ENCODE measurements around the gene TMTC4. TPM values are rescaled to one million over a fixed set of nuclear protein-coding genes. Genes with fewer than 3 reads are reported as not detected.

TMTC4 gene
- total RNA-seq, 2 experiments from 2014 or later, result 27.1 to 28.4 TPM

- no peak overlapping the region for H3K27ac Mint-ChIP-seq
- CTCF ChIA-PET, result no interaction called here
- no peaks in the 10 kb centered on the region for H3K9me3 Mint-ChIP-seq
- no peaks in the 10 kb centered on the region for H3K27me3 Mint-ChIP-seq
- POLR2A ChIA-PET, result no interaction called here
- peaks cover 31% of the 10 kb centered on the region for H3K4me1 Mint-ChIP-seq
- H3K4me3 Mint-ChIP-seq, result no peak overlapping the region
- no peak for DNase-seq
- peaks cover 65% of the 10 kb centered on the region for H3K36me3 Mint-ChIP-seq (ENCODE audit: low read depth)
Measured at GRCh38 chr13:100660761-100661160, 13.8 kb downstream of the TMTC4 start.

DNA sequence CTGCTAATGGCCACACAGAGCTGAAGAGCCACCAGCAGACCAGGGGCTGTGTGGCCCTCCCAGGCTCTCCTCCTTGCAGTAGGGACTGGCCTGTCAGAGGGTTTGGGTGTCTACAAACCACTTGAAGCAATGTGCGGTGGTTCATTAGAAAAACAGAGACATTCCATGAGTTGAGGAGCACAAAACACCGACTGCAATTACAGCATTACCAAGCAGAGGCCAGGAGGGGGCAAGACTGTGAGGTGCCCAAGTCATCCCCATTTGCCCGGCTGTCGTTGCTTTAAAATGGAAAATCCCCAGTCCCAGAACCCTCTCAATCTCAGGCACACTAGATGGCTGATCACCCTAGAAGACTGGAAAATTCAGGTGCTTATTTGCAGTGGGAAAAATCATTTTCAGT, 15.0 kb downstream of the TMTC4 start:
- ChIA-PET POLR2A (no interaction called here), CTCF (interaction anchor here (1.3 kb wide), 1 partner anchor 15 kb away, joined by 3 read pairs; no protein-coding TSS in a partner anchor)
- no peak for DNase-seq
- peak overlapping the region; percentile 19 for H3K27ac Mint-ChIP-seq
- H3K27me3 Mint-ChIP-seq, result no peaks in the 10 kb centered on the region
- H3K4me3 Mint-ChIP-seq, result no peak overlapping the region
- H3K4me1 Mint-ChIP-seq, result peaks cover 31% of the 10 kb centered on the region
- H3K9me3 Mint-ChIP-seq, result no peaks in the 10 kb centered on the region
- peaks cover 68% of the 10 kb centered on the region for H3K36me3 Mint-ChIP-seq (ENCODE audit: low read depth)

- H3K27ac Mint-ChIP-seq, result peak overlapping the region; percentile 73
- ChIA-PET CTCF (interaction anchor here (1.3 kb wide), 1 partner anchor 17 kb away, joined by 3 read pairs; no protein-coding TSS in a partner anchor), POLR2A (no interaction called here)
- no peaks in the 10 kb centered on the region for H3K9me3 Mint-ChIP-seq
- H3K27me3 Mint-ChIP-seq, result no peaks in the 10 kb centered on the region
- peaks cover 31% of the 10 kb centered on the region for H3K4me1 Mint-ChIP-seq
- DNase-seq, result peak; percentile 32
- no peak overlapping the region for H3K4me3 Mint-ChIP-seq
- H3K36me3 Mint-ChIP-seq (ENCODE audit: low read depth), result peaks cover 66% of the 10 kb centered on the region
Measured at GRCh38 chr13:100658363-100658762, 16.2 kb downstream of the TMTC4 start.

DNA sequence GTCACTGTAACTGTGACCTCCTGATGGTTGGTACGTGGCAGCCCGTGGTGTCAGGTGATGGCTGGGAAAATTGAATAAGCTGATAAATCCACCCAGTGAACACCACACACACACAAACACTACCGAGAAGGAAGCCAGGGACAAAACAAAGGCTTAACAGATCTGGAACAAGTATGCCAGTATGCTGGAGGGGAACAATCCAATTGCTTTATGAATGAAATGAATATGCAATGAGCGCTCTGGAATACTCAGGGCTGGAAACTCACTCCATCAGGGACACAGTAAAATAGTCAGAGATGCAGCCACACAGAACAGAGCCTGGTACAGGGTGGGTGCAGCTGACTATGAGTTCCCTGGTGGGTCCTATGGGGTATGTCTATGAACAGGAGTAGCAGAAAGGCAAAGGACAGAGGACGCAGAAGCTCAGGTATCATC, 16.7 kb downstream of the TMTC4 start:
- no peak for DNase-seq
- POLR2A ChIA-PET, result no interaction called here
- H3K4me1 Mint-ChIP-seq, result peaks cover 31% of the 10 kb centered on the region
- no peak overlapping the region for H3K4me3 Mint-ChIP-seq
- no peaks in the 10 kb centered on the region for H3K27me3 Mint-ChIP-seq
- H3K27ac Mint-ChIP-seq, result peak overlapping the region; percentile 73
- CTCF ChIA-PET, result interaction anchor here (0.9 kb wide), 1 partner anchor 29 kb away, joined by 3 read pairs; no protein-coding TSS in a partner anchor
- H3K36me3 Mint-ChIP-seq (ENCODE audit: low read depth), result peaks cover 67% of the 10 kb centered on the region
- no peaks in the 10 kb centered on the region for H3K9me3 Mint-ChIP-seq

DNA sequence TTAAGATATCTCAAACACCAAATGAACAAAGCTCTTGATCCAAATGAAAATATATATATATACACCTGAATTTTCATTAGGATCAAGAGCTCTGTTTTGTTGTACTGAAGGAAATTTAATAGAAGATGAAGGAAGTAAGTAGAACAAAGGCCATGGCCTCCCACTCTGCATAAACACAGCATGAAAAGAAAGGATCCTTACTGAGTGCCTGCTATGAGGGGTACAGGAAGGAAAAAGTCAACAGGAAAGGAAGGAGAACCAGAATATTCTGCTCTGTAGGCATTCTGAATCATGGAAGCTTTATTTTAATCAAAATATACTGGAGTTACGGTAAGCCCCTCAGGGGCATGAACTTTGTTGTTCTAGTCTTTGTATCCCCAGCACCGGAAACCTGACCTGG, 22.1 kb downstream of the TMTC4 start:
- no peak for DNase-seq
- ChIA-PET POLR2A (no interaction called here), CTCF (interaction anchor here (0.6 kb wide), 1 partner anchor 35 kb away, joined by 3 read pairs; no protein-coding TSS in a partner anchor)
- Mint-ChIP-seq H3K9me3 (no peaks in the 10 kb centered on the region), H3K27me3 (no peaks in the 10 kb centered on the region), H3K4me3 (no peak overlapping the region), H3K27ac (no peak overlapping the region), H3K4me1 (peaks cover 2% of the 10 kb centered on the region), H3K36me3 (ENCODE audit: low read depth) (peaks cover 45% of the 10 kb centered on the region)

DNA sequence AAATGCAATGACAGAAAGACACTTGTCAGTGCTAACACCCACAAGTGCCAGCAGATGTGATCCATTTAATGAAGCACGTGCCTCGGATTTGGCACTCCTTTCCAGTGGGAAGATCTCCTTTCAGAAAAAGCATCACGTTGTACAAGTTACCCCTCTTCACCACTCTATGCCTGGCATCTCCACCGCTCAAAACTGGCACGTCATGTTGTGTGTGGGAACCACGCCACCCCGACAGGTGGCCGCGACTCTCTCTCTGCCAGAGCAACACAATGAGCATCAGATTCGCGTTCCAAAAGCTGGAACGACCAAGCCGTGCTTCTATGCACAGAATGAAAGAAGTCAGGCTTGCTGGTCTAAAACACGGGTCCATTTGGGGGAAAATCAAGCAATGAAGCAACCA, 24.3 kb downstream of the TMTC4 start:
- Mint-ChIP-seq H3K36me3 (ENCODE audit: low read depth) (peaks cover 36% of the 10 kb centered on the region), H3K9me3 (no peaks in the 10 kb centered on the region), H3K4me1 (no peaks in the 10 kb centered on the region), H3K4me3 (no peak overlapping the region), H3K27me3 (no peaks in the 10 kb centered on the region), H3K27ac (no peak overlapping the region)
- ChIA-PET POLR2A (no interaction called here), CTCF (no interaction called here)
- DNase-seq, result no peak

GRCh38 chr13:100648354-100648753, 26.2 kb downstream of the TMTC4 start:
- Mint-ChIP-seq H3K27me3 (no peaks in the 10 kb centered on the region), H3K4me3 (no peak overlapping the region), H3K27ac (no peak overlapping the region), H3K36me3 (ENCODE audit: low read depth) (peaks cover 28% of the 10 kb centered on the region), H3K9me3 (no peaks in the 10 kb centered on the region), H3K4me1 (no peaks in the 10 kb centered on the region)
- POLR2A ChIA-PET, result interaction anchor here (0.8 kb wide), 1 partner anchor 61 kb away, joined by 3 read pairs; no protein-coding TSS in a partner anchor
- CTCF ChIA-PET, result no interaction called here
- no peak for DNase-seq

- Mint-ChIP-seq H3K36me3 (ENCODE audit: low read depth) (peaks cover 19% of the 10 kb centered on the region), H3K27ac (no peak overlapping the region), H3K4me3 (no peak overlapping the region), H3K4me1 (no peaks in the 10 kb centered on the region), H3K9me3 (no peaks in the 10 kb centered on the region), H3K27me3 (no peaks in the 10 kb centered on the region)
- ChIA-PET CTCF (no interaction called here), POLR2A (no interaction called here)
- DNase-seq, result no peak
Measured at GRCh38 chr13:100646871-100647270, 27.7 kb downstream of the TMTC4 start.

DNA sequence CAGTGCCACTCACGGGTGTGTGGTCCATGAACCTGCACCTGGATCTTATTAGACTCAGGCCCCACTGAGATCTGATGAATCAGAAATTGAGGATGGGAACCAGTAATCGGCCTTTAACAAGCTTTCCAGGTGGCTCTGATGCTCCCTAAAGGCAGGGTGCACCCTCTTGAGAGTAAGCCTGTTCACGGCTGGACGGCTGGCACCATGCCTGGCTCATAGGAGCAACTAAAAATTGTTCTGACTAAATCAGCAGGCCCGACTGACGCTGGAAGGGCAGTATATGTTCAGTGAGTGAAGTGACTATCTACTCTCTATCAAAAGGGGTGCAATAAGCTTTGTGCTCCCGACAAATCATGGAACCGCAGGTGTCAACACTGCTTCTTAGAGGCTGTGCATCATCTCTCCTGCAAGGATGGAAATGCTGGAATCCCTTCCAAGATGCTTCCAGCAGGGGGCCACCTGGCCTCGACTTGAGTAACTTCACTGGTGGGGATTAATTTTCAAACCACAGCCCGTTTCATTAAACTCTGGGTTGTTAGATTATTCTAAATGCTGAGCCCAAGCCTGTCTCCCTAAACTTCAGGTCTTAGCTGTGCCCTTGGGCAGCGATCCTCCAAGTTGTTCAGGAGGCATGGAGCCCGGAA, 28.4 kb downstream of the TMTC4 start:
- no peaks in the 10 kb centered on the region for H3K27me3 Mint-ChIP-seq
- no peaks in the 10 kb centered on the region for H3K9me3 Mint-ChIP-seq
- POLR2A ChIA-PET, result no interaction called here
- H3K27ac Mint-ChIP-seq, result no peak overlapping the region
- DNase-seq, result no peak
- CTCF ChIA-PET, result interaction anchor here (0.8 kb wide), 2 partner anchors 8 to 20 kb away, joined by 3 read pairs; no protein-coding TSS in a partner anchor
- no peaks in the 10 kb centered on the region for H3K4me1 Mint-ChIP-seq
- H3K4me3 Mint-ChIP-seq, result no peak overlapping the region
- H3K36me3 Mint-ChIP-seq (ENCODE audit: low read depth), result peaks cover 21% of the 10 kb centered on the region

GRCh38 chr13:100645382-100645781, 29.2 kb downstream of the TMTC4 start:
- Mint-ChIP-seq H3K36me3 (ENCODE audit: low read depth) (peaks cover 23% of the 10 kb centered on the region), H3K9me3 (no peaks in the 10 kb centered on the region), H3K27ac (no peak overlapping the region), H3K4me1 (no peaks in the 10 kb centered on the region), H3K27me3 (no peaks in the 10 kb centered on the region), H3K4me3 (no peak overlapping the region)
- no peak for DNase-seq
- POLR2A ChIA-PET, result no interaction called here
- CTCF ChIA-PET, result interaction anchor here (1.3 kb wide), 1 partner anchor 19 kb away, joined by 3 read pairs; no protein-coding TSS in a partner anchor

DNA sequence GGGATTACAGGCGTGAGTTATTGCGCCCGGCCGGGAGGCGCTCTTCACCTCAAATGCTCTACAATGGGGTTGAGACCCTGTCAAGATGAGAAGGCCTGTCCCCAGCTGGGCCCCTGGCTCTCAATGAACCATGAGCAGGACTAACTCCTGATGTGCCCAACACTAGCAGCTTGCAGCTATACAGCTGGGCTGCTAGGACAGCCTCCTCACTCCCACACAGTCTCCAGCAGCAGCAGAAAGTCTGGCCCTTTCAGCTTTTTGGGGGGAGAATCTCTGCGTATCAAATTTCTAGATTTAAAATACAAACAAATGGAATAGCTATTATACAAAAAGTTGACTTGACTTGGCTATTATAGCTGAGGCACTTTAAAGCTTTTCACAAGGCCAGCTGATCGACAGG, 30.2 kb downstream of the TMTC4 start:
- Mint-ChIP-seq H3K27ac (no peak overlapping the region), H3K4me1 (no peaks in the 10 kb centered on the region), H3K36me3 (ENCODE audit: low read depth) (peaks cover 26% of the 10 kb centered on the region), H3K9me3 (no peaks in the 10 kb centered on the region), H3K27me3 (no peaks in the 10 kb centered on the region), H3K4me3 (no peak overlapping the region)
- CTCF ChIA-PET, result interaction anchor here (0.6 to 2.2 kb wide), 4 partner anchors 12 to 192 kb away, joined by 3 to 4 read pairs (median 3); no protein-coding TSS in a partner anchor
- DNase-seq, result no peak
- POLR2A ChIA-PET, result no interaction called here

DNA sequence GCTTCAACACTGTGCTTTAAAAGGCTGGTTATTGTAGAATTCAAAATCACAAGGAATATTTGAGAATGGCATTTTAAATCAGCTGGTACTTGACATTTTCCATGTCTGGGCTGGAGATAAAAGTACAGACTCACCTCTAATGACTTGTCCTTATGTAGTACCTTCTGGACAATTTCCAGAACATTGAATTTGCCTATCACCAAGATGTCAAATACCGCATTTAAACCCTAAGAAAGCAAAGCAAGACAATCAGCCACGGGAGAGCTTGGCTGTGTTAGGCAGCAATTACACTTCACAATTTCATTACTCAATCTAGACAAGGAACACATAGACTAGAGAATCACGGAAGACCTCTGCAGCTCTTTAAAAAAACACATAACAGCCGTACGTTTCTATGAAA, 36.8 kb downstream of the TMTC4 start:
- Mint-ChIP-seq H3K27ac (no peak overlapping the region), H3K4me1 (no peaks in the 10 kb centered on the region), H3K27me3 (no peaks in the 10 kb centered on the region), H3K4me3 (no peak overlapping the region), H3K36me3 (ENCODE audit: low read depth) (peaks cover 58% of the 10 kb centered on the region), H3K9me3 (no peaks in the 10 kb centered on the region)
- CTCF ChIA-PET, result no interaction called here
- POLR2A ChIA-PET, result no interaction called here
- no peak for DNase-seq

DNA sequence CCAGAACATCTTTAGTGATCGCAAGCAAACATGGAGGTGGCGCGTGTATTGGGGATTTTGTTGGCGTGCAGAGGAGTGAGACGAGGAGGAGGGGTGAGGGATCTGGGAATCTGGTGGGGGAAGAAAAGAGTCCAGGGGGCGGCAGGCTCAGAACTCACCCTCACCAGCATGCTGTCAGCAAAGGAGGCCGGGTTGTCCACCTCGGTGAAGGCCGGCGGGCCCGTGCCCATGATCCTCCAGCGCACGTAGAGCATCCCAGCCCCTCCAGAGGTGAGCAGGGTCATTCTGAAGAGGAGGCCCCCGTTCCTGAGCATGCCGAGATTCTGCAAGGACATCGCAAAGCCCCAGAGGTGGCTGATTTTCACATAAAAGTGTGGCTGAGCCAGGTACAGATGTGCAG, 37.2 kb downstream of the TMTC4 start:
- POLR2A ChIA-PET, result no interaction called here
- H3K36me3 Mint-ChIP-seq (ENCODE audit: low read depth), result peaks cover 58% of the 10 kb centered on the region
- no peaks in the 10 kb centered on the region for H3K9me3 Mint-ChIP-seq

GRCh38 chr13:100636441-100636840, 38.2 kb downstream of the TMTC4 start:
- no peak overlapping the region for H3K27ac Mint-ChIP-seq
- H3K4me1 Mint-ChIP-seq, result no peaks in the 10 kb centered on the region
- ChIA-PET CTCF (no interaction called here), POLR2A (no interaction called here)
- H3K4me3 Mint-ChIP-seq, result no peak overlapping the region
- peaks cover 56% of the 10 kb centered on the region for H3K36me3 Mint-ChIP-seq (ENCODE audit: low read depth)
- DNase-seq, result no peak
- H3K9me3 Mint-ChIP-seq, result no peaks in the 10 kb centered on the region
- no peaks in the 10 kb centered on the region for H3K27me3 Mint-ChIP-seq

More for the DNA sequence above, 37.2 kb downstream of the TMTC4 start:
- no peaks in the 10 kb centered on the region for H3K27me3 Mint-ChIP-seq
- no peak for DNase-seq
- no peak overlapping the region for H3K4me3 Mint-ChIP-seq
- no peaks in the 10 kb centered on the region for H3K4me1 Mint-ChIP-seq
- H3K27ac Mint-ChIP-seq, result no peak overlapping the region
- CTCF ChIA-PET, result no interaction called here

All from activated CD4-positive, alpha-beta T cell treated with anti-CD3 and anti-CD28 coated beads, Interleukin-2, amount 10 ng/mL, durations not matched to agents 7 days and 5 days (primary cell).